ENCODE data around the gene IMP4. TPM values are rescaled to one million over a fixed set of nuclear protein-coding genes. Genes with fewer than 3 reads are reported as not detected.

Gene IMP4
- total and polyA plus RNA-seq, 2 experiments from 2014 or later: 52.4 to 56.4 TPM

GRCh38 chr2:130339885-130340745, 2.6 kb upstream of the IMP4 start:
- H2AFZ ChIP-seq: no peak overlapping the region
- H4K20me1 ChIP-seq (ENCODE audit: insufficient read depth, poor library complexity, severe bottlenecking): no peaks in the 10 kb centered on the region
- no peak overlapping the region for H3K4me3 ChIP-seq
- peaks cover 20% of the 10 kb centered on the region for H3K79me2 ChIP-seq
- no peak overlapping the region for H3K27ac ChIP-seq
- H3K27me3 ChIP-seq: no peaks in the 10 kb centered on the region
- no peak for TF ChIP-seq CTCF (IDR thresholded peaks at IDR 0.05; ENCODE audit: poor library complexity)
- no peak for TF ChIP-seq EZH2phosphoT487 (IDR thresholded peaks at IDR 0.05; ENCODE audit: low read depth, severe bottlenecking, unreplicated experiment)
- no peak for TF ChIP-seq EZH2 (IDR thresholded peaks at IDR 0.05; ENCODE audit: borderline replicate concordance)
- no peak overlapping the region for H3K4me2 ChIP-seq
- WGBS (ENCODE audit: low lambda C conversion rate, missing lambda C conversion rate): 93% methylated on average over 10 of the region's 10 CpGs
- no peaks in the 10 kb centered on the region for H3K9me2 ChIP-seq (replicated peaks; ENCODE audit: insufficient read depth)
- peaks cover 14% of the 10 kb centered on the region for H3K4me1 ChIP-seq (ENCODE audit: insufficient read depth)
- H3K36me3 ChIP-seq (replicated peaks; ENCODE audit: insufficient read depth, low read depth): peaks cover 4% of the 10 kb centered on the region
- peak; percentile 6 for DNase-seq (ENCODE audit: low spot score)
- no peaks in the 10 kb centered on the region for H3K9me3 ChIP-seq (ENCODE audit: low read depth)

GRCh38 chr2:130341562-130342019, 1.1 kb upstream of the IMP4 start:
- no peak for TF ChIP-seq EZH2phosphoT487 (IDR thresholded peaks at IDR 0.05; ENCODE audit: low read depth, severe bottlenecking, unreplicated experiment)
- no peak for TF ChIP-seq EZH2 (IDR thresholded peaks at IDR 0.05; ENCODE audit: borderline replicate concordance)
- TF ChIP-seq CTCF (IDR thresholded peaks at IDR 0.05; ENCODE audit: poor library complexity): no peak
- Histone ChIP-seq H3K27ac (peak overlapping the region; percentile 90), H3K27me3 (no peaks in the 10 kb centered on the region), H3K4me2 (peak overlapping the region; percentile 73), H4K20me1 (ENCODE audit: insufficient read depth, poor library complexity, severe bottlenecking) (no peaks in the 10 kb centered on the region), H3K9me2 (replicated peaks; ENCODE audit: insufficient read depth) (no peaks in the 10 kb centered on the region), H3K4me3 (peak overlapping the region; percentile 60), H3K36me3 (replicated peaks; ENCODE audit: insufficient read depth, low read depth) (peaks cover 4% of the 10 kb centered on the region), H2AFZ (peak overlapping the region; percentile 73), H3K9me3 (ENCODE audit: low read depth) (no peaks in the 10 kb centered on the region), H3K79me2 (peaks cover 20% of the 10 kb centered on the region), H3K4me1 (ENCODE audit: insufficient read depth) (peaks cover 14% of the 10 kb centered on the region)
- 2% methylated on average over 21 of the region's 24 CpGs for WGBS (ENCODE audit: low lambda C conversion rate, missing lambda C conversion rate)
- peak; percentile 48 for DNase-seq (ENCODE audit: low spot score)

- WGBS (ENCODE audit: low lambda C conversion rate, missing lambda C conversion rate): under 1% methylated on average over 24 of the region's 24 CpGs
- H3K4me3 ChIP-seq: peak overlapping the region; percentile 60
- H4K20me1 ChIP-seq (ENCODE audit: insufficient read depth, poor library complexity, severe bottlenecking): no peaks in the 10 kb centered on the region
- H3K27ac ChIP-seq: peak overlapping the region; percentile 90
- peaks cover 4% of the 10 kb centered on the region for H3K36me3 ChIP-seq (replicated peaks; ENCODE audit: insufficient read depth, low read depth)
- H3K79me2 ChIP-seq: peaks cover 20% of the 10 kb centered on the region
- H3K9me3 ChIP-seq (ENCODE audit: low read depth): no peaks in the 10 kb centered on the region
- H3K9me2 ChIP-seq (replicated peaks; ENCODE audit: insufficient read depth): no peaks in the 10 kb centered on the region
- peak overlapping the region; percentile 73 for H2AFZ ChIP-seq
- no peaks in the 10 kb centered on the region for H3K27me3 ChIP-seq
- peaks cover 14% of the 10 kb centered on the region for H3K4me1 ChIP-seq (ENCODE audit: insufficient read depth)
- peak overlapping the region; percentile 73 for H3K4me2 ChIP-seq
- DNase-seq (ENCODE audit: low spot score): peak; percentile 95
- TF ChIP-seq CTCF (IDR thresholded peaks at IDR 0.05; ENCODE audit: poor library complexity) (no peak), EZH2 (IDR thresholded peaks at IDR 0.05; ENCODE audit: borderline replicate concordance) (no peak), EZH2phosphoT487 (IDR thresholded peaks at IDR 0.05; ENCODE audit: low read depth, severe bottlenecking, unreplicated experiment) (no peak)
These were observed 621 bp upstream of the IMP4 start for GRCh38 chr2:130342020-130342532.

Measured in hepatocyte (in vitro differentiated cells).